ENCODE measurements around the gene ZNF618.

DNA sequence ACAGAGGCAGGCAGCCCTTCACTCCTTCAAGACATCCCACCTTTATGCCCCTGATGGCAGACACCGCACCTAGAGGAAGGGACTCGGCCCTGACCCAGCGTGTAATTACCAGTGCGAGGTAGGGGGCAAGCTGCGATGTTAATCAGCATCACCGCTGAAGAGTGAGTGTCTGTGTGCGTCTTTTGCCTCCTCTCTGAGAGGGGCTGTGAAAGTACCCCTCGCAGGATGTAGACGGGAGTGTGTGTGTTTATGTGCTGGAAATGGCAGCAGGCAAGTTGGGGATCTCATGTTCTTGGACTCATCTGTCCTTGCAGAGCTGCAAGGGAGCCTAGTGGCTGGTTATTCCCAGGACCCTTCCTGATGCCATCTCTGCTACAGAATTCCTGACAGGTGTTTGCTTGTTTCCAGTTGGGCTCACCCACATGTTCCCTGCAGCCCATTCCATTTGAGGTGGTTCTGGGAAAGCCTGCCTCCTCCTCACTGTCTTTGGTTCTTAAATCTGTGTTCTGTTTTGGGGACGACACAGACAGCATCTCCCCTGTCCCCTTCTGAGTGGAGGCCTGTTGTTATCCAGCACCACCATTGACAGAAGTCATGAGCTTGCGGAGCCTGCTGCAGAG is 70.5 kb downstream of the ZNF618 start:
- TF ChIP-seq POLR2A (IDR thresholded peaks at IDR 0.05; ENCODE audit: low read depth, low read length) (no peak), POLR2AphosphoS5 (IDR thresholded peaks at IDR 0.05; ENCODE audit: low read depth, low read length) (no peak), TAF1 (IDR thresholded peaks at IDR 0.05; ENCODE audit: borderline replicate concordance, low read depth, low read length) (no peak)

All from GM12892 (cell line).